Measurements from ENCODE around the gene ERN1.
"Not testable (repeated sequence)": the region's sequence is repeated elsewhere in the genome, so short reads cannot be mapped to it uniquely, and the experiment has no call there.

DNA sequence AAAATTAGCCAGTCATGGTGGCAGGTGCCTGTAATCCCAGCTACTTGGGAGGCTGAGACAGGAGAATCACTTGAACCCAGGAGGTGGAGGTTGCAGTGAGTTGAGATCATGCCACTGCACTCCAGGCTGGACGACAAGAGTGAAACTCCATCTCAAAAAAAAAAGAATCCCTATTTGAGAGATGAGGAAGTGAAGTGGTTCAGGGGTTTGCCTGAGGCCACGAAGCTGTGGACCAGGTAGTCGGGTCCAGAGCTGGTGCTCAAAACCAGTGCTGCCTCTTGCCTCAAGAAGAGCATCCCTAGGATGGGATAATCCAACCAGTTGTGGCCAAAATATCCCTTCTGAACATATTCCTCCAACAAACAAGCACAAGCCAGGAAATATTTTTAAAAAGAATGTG, 37.7 kb upstream of the ERN1 start:
- TF ChIP-seq, protein P1, sequence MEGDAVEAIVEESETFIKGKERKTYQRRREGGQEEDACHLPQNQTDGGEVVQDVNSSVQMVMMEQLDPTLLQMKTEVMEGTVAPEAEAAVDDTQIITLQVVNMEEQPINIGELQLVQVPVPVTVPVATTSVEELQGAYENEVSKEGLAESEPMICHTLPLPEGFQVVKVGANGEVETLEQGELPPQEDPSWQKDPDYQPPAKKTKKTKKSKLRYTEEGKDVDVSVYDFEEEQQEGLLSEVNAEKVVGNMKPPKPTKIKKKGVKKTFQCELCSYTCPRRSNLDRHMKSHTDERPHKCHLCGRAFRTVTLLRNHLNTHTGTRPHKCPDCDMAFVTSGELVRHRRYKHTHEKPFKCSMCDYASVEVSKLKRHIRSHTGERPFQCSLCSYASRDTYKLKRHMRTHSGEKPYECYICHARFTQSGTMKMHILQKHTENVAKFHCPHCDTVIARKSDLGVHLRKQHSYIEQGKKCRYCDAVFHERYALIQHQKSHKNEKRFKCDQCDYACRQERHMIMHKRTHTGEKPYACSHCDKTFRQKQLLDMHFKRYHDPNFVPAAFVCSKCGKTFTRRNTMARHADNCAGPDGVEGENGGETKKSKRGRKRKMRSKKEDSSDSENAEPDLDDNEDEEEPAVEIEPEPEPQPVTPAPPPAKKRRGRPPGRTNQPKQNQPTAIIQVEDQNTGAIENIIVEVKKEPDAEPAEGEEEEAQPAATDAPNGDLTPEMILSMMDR (conservative IDR thresholded peaks at IDR 0.05) = not testable (repeated sequence)
- TF ChIP-seq ZFX (IDR thresholded peaks at IDR 0.05) = not testable (repeated sequence)
